ENCODE measurements around the gene KIF11.

Gene KIF11

GRCh38 chr10:92678206-92678605, 85.3 kb downstream of the KIF11 start:
- no peak for ATAC-seq

GRCh38 chr10:92681306-92681834, 88.4 kb downstream of the KIF11 start:
- no peak for DNase-seq
- no peak for ATAC-seq

More at GRCh38 chr10:92678206-92678605, 85.3 kb downstream of the KIF11 start:
- DNase-seq, result no peak

GRCh38 chr10:92688573-92688926, 95.6 kb downstream of the KIF11 start:
- no peak for ATAC-seq
- no peak for DNase-seq

GRCh38 chr10:92688927-92689662, 96.2 kb downstream of the KIF11 start:
- no peak for DNase-seq

GRCh38 chr10:92689663-92690210, 96.8 kb downstream of the KIF11 start, which contains the start of gene HHEX:
TSS of gene HHEX (plus strand) at chr10:92689955. CDS start at chr10:92689987, 32 bp downstream.
- ATAC-seq, result peak; percentile 56
- peak; percentile 66 for DNase-seq

More at GRCh38 chr10:92688927-92689662, 96.2 kb downstream of the KIF11 start:
- peak; percentile 21 for ATAC-seq

GRCh38 chr10:92690211-92690914, 97.4 kb downstream of the KIF11 start:
- DNase-seq, result peak; percentile 81
- ATAC-seq, result peak; percentile 70

GRCh38 chr10:92690915-92691590, 98.1 kb downstream of the KIF11 start:
- DNase-seq (no peak), ATAC-seq (no peak)

GRCh38 chr10:92691591-92692079, 98.7 kb downstream of the KIF11 start:
- ATAC-seq, result no peak

GRCh38 chr10:92692080-92692671, 99.2 kb downstream of the KIF11 start:
- ATAC-seq (no peak), DNase-seq (no peak)

More at GRCh38 chr10:92691591-92692079, 98.7 kb downstream of the KIF11 start:
- DNase-seq, result peak; percentile 47

GRCh38 chr10:92692697-92693533, 100.0 kb downstream of the KIF11 start:
- ATAC-seq (no peak), DNase-seq (no peak)

- DNase-seq (no peak), ATAC-seq (no peak)
Measured at GRCh38 chr10:92693534-92693893, 100.6 kb downstream of the KIF11 start.

GRCh38 chr10:92695679-92696605, 103.0 kb downstream of the KIF11 start:
- ATAC-seq (no peak), DNase-seq (no peak)

- no peak for ATAC-seq
Measured at GRCh38 chr10:92696606-92697383, 103.9 kb downstream of the KIF11 start.

GRCh38 chr10:92697663-92698511, 105.0 kb downstream of the KIF11 start:
- DNase-seq (no peak), ATAC-seq (no peak)

More at GRCh38 chr10:92696606-92697383, 103.9 kb downstream of the KIF11 start:
- no peak for DNase-seq

- DNase-seq, result no peak
- no peak for ATAC-seq
Measured at GRCh38 chr10:92699193-92699517, 106.2 kb downstream of the KIF11 start.

- peak; percentile 64 for ATAC-seq
- peak; percentile 39 for DNase-seq
Measured at GRCh38 chr10:92699518-92700381, 106.8 kb downstream of the KIF11 start.

- ATAC-seq (no peak), DNase-seq (no peak)
Measured at GRCh38 chr10:92702301-92702916, 109.5 kb downstream of the KIF11 start.

All from stimulated activated naive CD8-positive, alpha-beta T cell treated with anti-CD3 and anti-CD28 coated beads, Interleukin-15, Interleukin-2, amounts not matched to agents 100 U/mL and 50 U/mL, for 24 hours (primary cell).